ENCODE measurements around the gene ORM2. TPM values are rescaled to one million over a fixed set of nuclear protein-coding genes. Genes with fewer than 3 reads are reported as not detected.

The ORM2 gene
- total and polyA plus RNA-seq, 2 of the 8 experiments (the other 6 are each of a cell fraction or from before 2014, with no cell fraction given) = 1.3 TPM; not detected in 1

DNA sequence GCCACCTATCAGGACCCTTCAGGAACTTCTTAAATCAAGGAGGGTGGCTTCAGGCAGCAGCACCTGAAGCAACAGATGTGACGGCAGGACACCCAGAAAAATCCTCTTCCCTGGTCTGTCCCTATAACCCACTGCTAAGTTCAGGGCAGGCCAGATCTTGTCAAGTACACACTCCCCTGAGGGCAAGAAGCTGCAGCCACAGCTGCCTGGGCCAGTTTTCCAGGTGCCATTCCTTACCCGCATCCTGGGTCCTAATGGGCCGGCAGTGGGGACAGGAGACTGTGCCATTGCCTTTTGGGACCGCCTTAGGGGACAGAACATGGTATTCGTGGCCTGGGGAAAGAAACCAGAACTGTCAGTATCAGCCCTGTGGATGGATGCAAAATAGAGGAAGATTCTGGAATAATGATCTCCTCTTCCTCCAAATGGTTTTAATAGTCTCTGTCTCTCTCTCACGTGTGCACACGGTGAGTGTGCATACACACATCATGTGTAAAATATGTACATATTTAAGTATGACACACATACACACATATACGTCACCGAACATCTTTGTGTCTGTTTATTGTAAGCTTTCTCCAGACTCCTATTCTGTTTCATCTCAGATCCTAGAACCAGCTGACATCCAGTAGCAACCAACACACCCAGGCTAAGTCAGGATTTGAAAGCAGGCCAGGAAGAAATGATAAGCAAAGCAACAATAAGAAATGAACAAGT, 14.0 kb downstream of the ORM2 start (continued):
- TF ChIP-seq ASH2L (IDR thresholded peaks at IDR 0.05; ENCODE audit: low read length) = no peak
- no peak for TF ChIP-seq POU5F1 (IDR thresholded peaks at IDR 0.05; ENCODE audit: low read depth, low read length)
- TF ChIP-seq JUN (IDR thresholded peaks at IDR 0.05; ENCODE audit: low read depth, low read length) = no peak
- no peak for TF ChIP-seq EZH2 (IDR thresholded peaks at IDR 0.05; ENCODE audit: low read depth, low read length, severe bottlenecking)
